Measurements from ENCODE around the gene LRP6. TPM values are rescaled to one million over a fixed set of nuclear protein-coding genes. Genes with fewer than 3 reads are reported as not detected.

Gene LRP6
- total and polyA plus RNA-seq, 11 donors, result 3.7 to 29.6 (median 16.9) TPM

DNA sequence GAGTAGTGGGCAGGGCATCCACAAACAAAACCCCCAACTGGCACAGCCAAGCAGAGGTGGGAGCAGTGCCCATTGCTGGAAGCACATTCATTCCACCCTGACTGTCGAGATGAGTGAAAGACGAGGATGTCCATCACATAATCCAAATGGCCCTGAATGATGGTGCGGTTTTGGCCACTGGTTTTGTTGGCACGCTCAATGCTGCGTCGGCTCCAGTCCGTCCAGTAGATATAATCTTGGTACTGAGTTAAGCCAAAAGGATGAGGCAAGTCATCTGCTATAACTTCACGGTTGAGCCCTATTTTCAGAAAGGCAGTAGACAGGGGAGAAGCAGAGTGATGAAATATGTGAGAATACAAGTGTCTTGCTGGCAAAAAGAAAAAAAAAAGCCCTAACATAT lies 108.0 kb downstream of the LRP6 start:
- DNase-seq, result peak in 2 of 5 donors; percentile 8 to 58
- H3K27me3 ChIP-seq, result no peaks in the 10 kb centered on the region
- WGBS, 4 donors, result 79 to 87% (median 85%) methylated on average over 8 of the region's 8 CpGs
- H3K4me1 ChIP-seq, result peaks cover 0 to 19% (median 9%) of the 10 kb centered on the region in 12 donors
- H3K9me3 ChIP-seq, result no peaks in the 10 kb centered on the region
- intact Hi-C loops (cut with DNase I), result no loop called here
- no peak overlapping the region for H3K27ac ChIP-seq
- no peak overlapping the region for H3K4me3 ChIP-seq
- peak in 3 of 4 donors; percentile 26 to 48 (median 47) for ATAC-seq
- peaks cover 0 to 59% (median 9%) of the 10 kb centered on the region in 9 donors for H3K36me3 ChIP-seq
- no peak for TF ChIP-seq POLR2A (IDR thresholded peaks at IDR 0.05)
- TF ChIP-seq, protein P1, sequence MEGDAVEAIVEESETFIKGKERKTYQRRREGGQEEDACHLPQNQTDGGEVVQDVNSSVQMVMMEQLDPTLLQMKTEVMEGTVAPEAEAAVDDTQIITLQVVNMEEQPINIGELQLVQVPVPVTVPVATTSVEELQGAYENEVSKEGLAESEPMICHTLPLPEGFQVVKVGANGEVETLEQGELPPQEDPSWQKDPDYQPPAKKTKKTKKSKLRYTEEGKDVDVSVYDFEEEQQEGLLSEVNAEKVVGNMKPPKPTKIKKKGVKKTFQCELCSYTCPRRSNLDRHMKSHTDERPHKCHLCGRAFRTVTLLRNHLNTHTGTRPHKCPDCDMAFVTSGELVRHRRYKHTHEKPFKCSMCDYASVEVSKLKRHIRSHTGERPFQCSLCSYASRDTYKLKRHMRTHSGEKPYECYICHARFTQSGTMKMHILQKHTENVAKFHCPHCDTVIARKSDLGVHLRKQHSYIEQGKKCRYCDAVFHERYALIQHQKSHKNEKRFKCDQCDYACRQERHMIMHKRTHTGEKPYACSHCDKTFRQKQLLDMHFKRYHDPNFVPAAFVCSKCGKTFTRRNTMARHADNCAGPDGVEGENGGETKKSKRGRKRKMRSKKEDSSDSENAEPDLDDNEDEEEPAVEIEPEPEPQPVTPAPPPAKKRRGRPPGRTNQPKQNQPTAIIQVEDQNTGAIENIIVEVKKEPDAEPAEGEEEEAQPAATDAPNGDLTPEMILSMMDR (IDR thresholded peaks at IDR 0.05), result no peak

DNA sequence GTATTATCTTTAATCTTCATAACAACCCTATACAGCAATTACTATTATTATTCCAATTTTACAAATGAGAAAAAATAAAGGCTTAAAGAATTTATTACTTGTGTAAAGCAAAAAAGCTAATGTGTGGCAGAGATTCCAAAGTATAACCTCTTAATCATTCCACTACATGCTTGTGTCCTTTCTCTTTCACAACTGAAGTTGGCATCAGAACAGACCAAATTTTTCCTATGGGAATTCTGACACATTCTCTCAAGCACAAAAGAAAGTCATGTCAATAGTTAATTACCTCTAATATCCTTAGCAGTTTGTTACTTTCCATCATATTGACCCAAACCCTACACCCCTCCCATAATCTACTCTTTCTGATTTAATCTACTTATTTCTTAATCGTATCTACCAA lies 109.4 kb downstream of the LRP6 start:
- Histone ChIP-seq H3K9me3 (no peaks in the 10 kb centered on the region), H3K27me3 (no peaks in the 10 kb centered on the region), H3K4me1 (peaks cover 0 to 19% (median 9%) of the 10 kb centered on the region in 12 donors), H3K27ac (no peak overlapping the region), H3K4me3 (no peak overlapping the region), H3K36me3 (peaks cover 0 to 57% (median 8%) of the 10 kb centered on the region in 9 donors)
- intact Hi-C loops (cut with DNase I), result no loop called here
- ATAC-seq (no peak), DNase-seq (no peak)
- no peak for TF ChIP-seq POLR2A (IDR thresholded peaks at IDR 0.05)
- TF ChIP-seq, protein P1 (IDR thresholded peaks at IDR 0.05), result no peak
- 88 to 96% (median 89%) methylated on average over 1 of the region's 1 CpG for WGBS, 4 donors

DNA sequence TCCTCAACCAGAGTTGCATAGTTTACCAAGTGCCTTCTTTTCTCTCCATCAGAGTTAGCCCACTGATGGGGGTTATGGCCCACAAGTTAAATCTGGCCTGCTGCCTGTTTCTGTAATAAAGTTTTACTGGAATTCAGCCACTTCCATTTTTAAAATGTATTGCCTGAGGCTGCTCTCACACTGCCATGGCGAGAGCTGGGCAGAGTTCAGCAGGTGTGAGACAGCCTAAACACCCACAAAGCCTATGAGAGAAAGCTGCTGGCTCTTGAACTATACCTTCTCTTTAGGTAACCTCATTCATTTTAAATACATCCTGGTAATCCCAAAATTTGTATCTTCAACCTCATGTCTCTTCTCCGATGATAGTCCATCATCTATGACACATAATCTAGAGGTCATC lies 110.0 kb downstream of the LRP6 start:
- intact Hi-C loops (cut with DNase I), result no loop called here
- H3K27me3 ChIP-seq, result no peaks in the 10 kb centered on the region
- ATAC-seq, result no peak
- peaks cover 0 to 55% (median 4%) of the 10 kb centered on the region in 9 donors for H3K36me3 ChIP-seq
- no peak overlapping the region for H3K4me3 ChIP-seq
- no peak overlapping the region for H3K27ac ChIP-seq
- no peaks in the 10 kb centered on the region for H3K9me3 ChIP-seq
- WGBS, 4 donors, result 92 to 97% (median 95%) methylated on average over 2 of the region's 2 CpGs
- peaks cover 0 to 19% (median 9%) of the 10 kb centered on the region in 12 donors for H3K4me1 ChIP-seq
- no peak for DNase-seq
- no peak for TF ChIP-seq POLR2A (IDR thresholded peaks at IDR 0.05)
- TF ChIP-seq, protein P1 (IDR thresholded peaks at IDR 0.05), result no peak

DNA sequence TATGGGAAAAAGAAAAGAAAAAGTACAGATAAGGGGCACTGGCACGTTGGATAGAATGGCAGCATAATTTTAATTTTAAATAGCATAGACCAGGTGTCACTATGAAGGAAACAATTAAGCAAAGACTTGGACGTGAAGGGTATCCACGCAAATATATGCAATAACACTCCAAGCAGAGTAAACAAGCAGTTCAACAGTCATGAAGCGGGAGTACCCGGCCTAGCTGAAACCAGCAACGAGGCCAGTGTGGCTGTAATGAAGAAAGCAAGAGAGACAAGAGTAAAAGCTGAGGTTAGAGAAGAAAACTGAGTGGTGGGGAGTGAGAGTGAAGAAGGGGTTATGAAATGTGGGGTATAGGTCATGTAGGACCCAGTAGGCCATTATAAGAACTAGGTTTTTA lies 110.7 kb downstream of the LRP6 start:
- Histone ChIP-seq H3K36me3 (peaks cover 0 to 50% (median 4%) of the 10 kb centered on the region in 9 donors), H3K4me1 (peaks cover 0 to 19% (median 9%) of the 10 kb centered on the region in 12 donors), H3K27ac (no peak overlapping the region), H3K9me3 (no peaks in the 10 kb centered on the region), H3K4me3 (no peak overlapping the region), H3K27me3 (no peaks in the 10 kb centered on the region)
- WGBS, 4 donors, result 90 to 95% (median 91%) methylated on average over 6 of the region's 6 CpGs
- ATAC-seq, result no peak
- intact Hi-C loops (cut with DNase I), result no loop called here
- no peak for DNase-seq
- TF ChIP-seq POLR2A (IDR thresholded peaks at IDR 0.05), result no peak
- TF ChIP-seq, protein P1 (IDR thresholded peaks at IDR 0.05), result no peak
